ENCODE results near the gene DSCAML1.
"Not testable (repeated sequence)": the region's sequence is repeated elsewhere in the genome, so short reads cannot be mapped to it uniquely, and the experiment has no call there.

DSCAML1 gene

DNA sequence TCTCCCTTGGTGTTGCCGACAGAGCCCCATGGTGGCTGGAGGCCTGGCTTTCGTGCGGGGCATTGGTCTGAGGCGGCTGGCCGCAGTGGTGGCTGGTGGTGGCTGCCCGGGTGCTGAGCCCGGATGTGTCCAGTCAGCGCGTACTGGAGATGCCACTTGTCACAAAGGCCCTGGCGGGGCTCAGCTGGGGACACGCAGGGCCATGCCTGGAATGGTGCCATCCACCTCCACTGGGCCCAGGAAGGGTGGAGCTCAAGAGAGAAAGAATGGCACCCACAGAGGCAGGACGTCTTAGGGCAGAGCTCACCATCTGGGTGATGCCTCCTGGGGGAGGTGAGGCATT lies 376.9 kb downstream of the DSCAML1 start:
- DNase-seq (ENCODE audit: low read depth): no peak
- H3K4me3 ChIP-seq (ENCODE audit: low read depth, low read length): no peak overlapping the region

GRCh38 chr11:117419482-117420142 lies 377.4 kb downstream of the DSCAML1 start:
- no peak overlapping the region for H3K4me3 ChIP-seq (ENCODE audit: low read depth, low read length)
- no peak for DNase-seq (ENCODE audit: low read depth)

DNA sequence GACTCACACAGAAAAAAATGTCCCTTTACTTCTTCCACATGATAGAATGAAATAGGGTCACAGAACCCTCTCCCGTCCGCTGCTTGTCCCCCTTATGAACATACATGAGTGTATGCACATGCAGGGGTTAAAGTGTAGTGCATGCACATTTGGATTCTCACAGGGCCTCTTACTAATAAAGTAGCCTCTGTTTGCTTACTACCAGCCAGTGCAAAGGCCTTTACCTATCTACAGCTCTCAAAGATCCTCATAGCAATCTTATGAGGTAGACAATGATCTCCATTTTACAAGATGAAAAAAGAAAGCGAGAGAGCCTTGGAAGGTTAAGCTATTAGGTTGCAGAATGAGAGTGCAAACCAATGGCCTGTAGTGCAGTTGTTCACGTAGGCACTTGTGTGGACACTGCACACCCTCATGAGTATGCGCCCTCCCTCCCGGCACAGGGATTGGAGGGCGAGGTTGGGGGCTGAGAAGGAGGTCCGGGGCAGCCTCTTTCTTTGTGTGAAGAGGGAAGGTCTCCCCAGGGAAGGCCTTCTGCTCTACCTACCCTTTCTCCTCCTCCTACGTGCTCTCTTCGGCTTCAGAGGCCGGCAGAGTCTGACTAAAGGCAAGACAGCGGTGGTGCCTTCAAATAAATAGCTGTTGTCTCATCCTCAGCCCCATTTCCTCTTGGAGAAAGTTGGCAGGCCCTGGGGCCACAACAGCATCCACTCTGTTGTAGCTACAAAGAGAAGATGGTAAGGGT lies 378.1 kb downstream of the DSCAML1 start:
- H3K4me3 ChIP-seq (ENCODE audit: low read depth, low read length): no peak overlapping the region
- DNase-seq (ENCODE audit: low read depth): no peak

GRCh38 chr11:117417856-117418255 lies 379.2 kb downstream of the DSCAML1 start:
- DNase-seq (ENCODE audit: low read depth): no peak
- H3K4me3 ChIP-seq (ENCODE audit: low read depth, low read length): no peak overlapping the region

- H3K4me3 ChIP-seq (ENCODE audit: low read depth, low read length): no peak overlapping the region
Observed at GRCh38 chr11:117417342-117417741, 379.7 kb downstream of the DSCAML1 start.

GRCh38 chr11:117415358-117415896 lies 381.6 kb downstream of the DSCAML1 start:
- DNase-seq (ENCODE audit: low read depth): no peak
- H3K4me3 ChIP-seq (ENCODE audit: low read depth, low read length): no peak overlapping the region

More at GRCh38 chr11:117417342-117417741, 379.7 kb downstream of the DSCAML1 start:
- no peak for DNase-seq (ENCODE audit: low read depth)

DNA sequence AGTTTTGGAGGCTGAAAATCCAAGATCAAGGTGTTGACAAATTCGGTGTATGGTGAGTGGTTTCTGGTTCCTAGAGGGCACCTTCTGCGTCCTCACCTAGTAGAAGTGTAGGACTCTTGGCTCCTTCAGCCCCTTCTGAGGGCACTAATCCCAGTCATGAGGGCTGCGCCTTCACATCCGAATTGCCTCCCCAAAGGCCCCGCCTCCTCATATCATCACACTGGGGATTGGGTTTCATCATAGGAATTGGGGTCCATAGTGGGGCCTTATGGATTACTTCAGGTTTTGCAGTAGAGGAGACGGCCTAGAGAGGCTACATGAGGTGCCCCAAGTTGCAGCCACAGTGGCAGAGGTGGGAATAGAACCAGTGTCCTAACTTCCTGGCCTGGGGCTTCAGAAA lies 382.3 kb downstream of the DSCAML1 start:
- DNase-seq (ENCODE audit: low read depth): no peak
- H3K4me3 ChIP-seq (ENCODE audit: low read depth, low read length): no peak overlapping the region

- H3K4me3 ChIP-seq (ENCODE audit: low read depth, low read length): no peak overlapping the region
- DNase-seq (ENCODE audit: low read depth): no peak
Observed at GRCh38 chr11:117413616-117414015, 383.4 kb downstream of the DSCAML1 start.

DNA sequence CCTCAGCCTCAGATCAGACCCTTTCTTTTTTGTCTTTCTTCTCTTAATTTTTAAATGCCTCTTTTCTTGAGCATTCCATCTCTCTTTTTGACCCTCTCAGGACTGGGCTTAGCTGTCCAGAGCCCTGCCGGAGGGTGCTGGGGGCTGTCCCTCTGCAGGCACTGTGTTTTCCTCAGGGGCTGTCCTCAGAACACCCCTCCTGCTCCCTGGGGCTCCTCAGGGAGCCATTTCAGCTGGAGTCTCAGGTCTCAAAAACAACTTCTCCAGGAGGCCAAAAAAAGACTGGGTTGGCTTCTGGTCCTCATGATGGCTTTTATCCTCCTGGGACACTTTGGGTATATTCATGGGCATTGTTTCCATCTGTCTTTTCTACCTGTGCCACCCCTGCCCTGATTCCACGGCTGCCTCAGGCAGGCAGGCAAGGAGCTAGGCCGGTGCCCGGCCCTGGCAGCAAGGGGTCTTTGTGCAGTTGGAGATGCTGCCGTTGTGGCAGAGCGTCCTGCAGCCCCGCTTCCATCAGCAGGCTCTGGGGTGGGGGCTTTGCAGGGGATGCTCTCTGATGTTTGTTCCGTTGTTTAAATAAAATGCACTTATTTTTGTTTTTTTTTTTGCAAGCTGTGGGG lies 384.3 kb downstream of the DSCAML1 start:
- DNase-seq (ENCODE audit: low read depth): no peak
- H3K4me3 ChIP-seq (ENCODE audit: low read depth, low read length): no peak overlapping the region

- H3K4me3 ChIP-seq (ENCODE audit: low read depth, low read length): no peak overlapping the region
- no peak for DNase-seq (ENCODE audit: low read depth)
Observed at GRCh38 chr11:117412176-117412575, 384.8 kb downstream of the DSCAML1 start.

- H3K4me3 ChIP-seq (ENCODE audit: low read depth, low read length): no peak overlapping the region
- DNase-seq (ENCODE audit: low read depth): no peak
Observed at GRCh38 chr11:117411736-117412135, 385.3 kb downstream of the DSCAML1 start.

DNA sequence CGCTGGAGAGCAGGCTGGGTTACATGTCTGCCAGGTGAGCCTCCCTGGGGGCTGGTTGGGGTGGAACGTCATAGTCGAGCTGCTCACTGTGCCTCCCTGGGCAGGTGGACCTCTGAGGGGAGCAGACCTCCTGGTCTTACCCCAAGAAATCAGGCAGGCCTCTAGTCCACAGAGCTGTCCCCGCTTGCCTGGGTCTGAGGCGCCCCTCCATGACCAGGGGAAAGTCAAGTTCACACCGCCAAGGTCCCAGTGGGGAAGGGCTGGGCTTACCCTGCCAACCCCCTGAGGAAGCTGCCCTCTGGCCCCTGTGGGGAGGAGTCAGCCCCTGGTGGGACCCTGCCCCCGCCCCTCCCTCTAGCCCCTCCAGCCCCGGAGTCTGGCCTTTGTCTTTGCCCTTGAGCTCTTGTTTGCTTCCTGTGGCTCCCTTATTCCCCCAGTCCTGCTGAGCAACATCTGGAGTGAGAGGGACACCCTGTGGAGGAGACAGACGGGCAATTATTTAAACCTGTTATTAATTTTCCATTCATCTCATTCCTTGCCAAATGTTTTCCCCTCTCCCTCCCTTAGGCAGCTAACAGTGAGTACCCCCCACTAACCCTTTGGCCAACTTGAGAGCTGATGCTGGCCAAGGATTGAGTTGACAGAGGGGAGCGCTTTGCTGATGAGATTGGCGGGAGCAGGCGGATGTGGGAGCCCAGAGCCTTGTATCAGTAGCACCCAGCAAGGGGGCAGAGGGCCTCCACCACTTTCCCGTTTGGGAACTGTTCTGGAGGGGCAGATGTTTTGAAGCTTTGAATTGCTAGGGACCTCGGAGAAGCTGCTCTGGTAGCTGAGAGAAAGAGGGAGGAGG lies 385.9 kb downstream of the DSCAML1 start:
- no peak for DNase-seq (ENCODE audit: low read depth)
- H3K4me3 ChIP-seq (ENCODE audit: low read depth, low read length): no peak overlapping the region

DNA sequence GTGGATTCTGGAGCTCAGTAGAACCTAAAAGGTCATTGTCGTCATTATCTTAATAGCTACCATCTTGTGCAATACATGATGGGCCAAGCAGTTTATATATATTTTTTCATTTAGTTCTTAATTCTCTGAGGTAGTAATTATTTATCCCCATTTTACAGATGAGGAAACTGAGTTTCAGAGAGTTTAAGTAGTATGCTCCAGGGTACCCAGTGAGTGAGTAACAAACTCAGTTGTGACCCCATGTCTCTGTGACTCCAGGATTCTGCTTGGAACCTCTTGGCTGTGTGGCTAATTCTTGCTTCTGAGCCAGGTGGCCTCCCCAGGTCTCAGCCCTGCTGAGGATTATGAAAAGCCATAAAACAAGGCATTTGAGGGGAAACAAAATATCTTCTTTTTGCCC lies 386.8 kb downstream of the DSCAML1 start:
- no peak overlapping the region for H3K4me3 ChIP-seq (ENCODE audit: low read depth, low read length)
- no peak for DNase-seq (ENCODE audit: low read depth)

GRCh38 chr11:117409511-117409910 lies 387.5 kb downstream of the DSCAML1 start:
- H3K4me3 ChIP-seq (ENCODE audit: low read depth, low read length): no peak overlapping the region
- DNase-seq (ENCODE audit: low read depth): no peak

DNA sequence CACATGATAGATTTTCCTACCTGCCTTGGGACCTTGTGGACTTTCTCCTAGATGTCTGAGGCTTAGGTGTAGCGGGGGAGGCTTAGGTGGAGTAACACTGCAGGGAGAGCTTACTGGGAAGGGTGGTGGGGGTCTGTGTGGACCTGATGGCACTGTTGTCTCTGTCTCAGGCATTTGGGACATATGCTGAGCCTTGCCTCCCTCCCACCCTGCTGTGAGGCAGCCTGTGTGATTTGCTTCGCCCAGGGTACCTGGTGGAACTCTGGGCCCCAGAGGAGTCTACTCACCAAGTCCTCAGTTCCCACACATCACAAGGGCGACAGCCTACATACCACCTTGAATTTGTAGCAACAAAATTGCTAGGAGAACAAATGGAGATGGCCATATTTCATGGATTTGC lies 388.7 kb downstream of the DSCAML1 start:
- DNase-seq (ENCODE audit: low read depth): no peak
- no peak overlapping the region for H3K4me3 ChIP-seq (ENCODE audit: low read depth, low read length)

- H3K4me3 ChIP-seq (ENCODE audit: low read depth, low read length): no peak overlapping the region
- no peak for DNase-seq (ENCODE audit: low read depth)
Observed at GRCh38 chr11:117407016-117407415, 390.0 kb downstream of the DSCAML1 start.

DNA sequence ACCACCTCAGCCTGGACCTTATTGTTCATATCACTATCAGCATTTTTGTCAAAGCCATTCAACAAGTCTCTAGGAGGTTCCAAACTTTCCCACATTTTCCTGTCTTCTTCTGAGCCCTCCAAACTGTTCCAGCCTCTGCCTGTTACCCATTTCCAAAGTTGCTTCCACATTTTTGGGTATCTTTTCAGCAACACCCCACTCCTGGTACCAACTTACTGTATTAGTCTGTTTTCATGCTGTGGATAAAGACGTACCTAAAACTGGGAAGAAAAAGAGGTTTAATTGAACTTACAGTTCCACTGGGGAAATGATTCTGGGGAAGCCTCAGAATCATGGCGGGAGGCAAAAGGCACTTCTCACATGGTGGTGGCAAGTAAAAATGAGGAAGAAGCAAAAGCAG lies 391.1 kb downstream of the DSCAML1 start:
- not testable (repeated sequence) for DNase-seq (ENCODE audit: low read depth)

GRCh38 chr11:117399100-117399840 lies 397.7 kb downstream of the DSCAML1 start:
- H3K4me3 ChIP-seq (ENCODE audit: low read depth, low read length); DNase-seq (ENCODE audit: low read depth): not testable (repeated sequence)

More for the DNA sequence above, 391.1 kb downstream of the DSCAML1 start:
- not testable (repeated sequence) for H3K4me3 ChIP-seq (ENCODE audit: low read depth, low read length)

DNA sequence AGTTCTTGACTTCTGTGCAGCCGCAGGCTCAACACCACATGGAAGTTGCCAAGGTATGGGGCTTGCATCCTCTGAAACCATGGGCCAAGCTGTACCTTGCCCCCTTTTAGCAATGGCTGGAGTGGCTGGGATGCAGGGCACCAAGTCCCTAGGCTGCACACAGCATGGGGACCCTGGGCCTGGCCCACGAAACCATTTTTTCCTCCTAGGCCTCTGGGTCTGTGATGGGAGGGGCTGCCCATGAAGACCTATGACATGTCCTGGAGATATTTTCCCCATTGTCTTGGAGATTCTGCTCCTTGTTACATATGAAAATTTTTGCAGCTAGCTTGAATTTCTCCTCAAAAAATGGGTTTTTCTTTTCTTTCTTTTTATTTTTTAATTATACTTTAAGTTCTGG lies 398.4 kb downstream of the DSCAML1 start:
- not testable (repeated sequence) for DNase-seq (ENCODE audit: low read depth); H3K4me3 ChIP-seq (ENCODE audit: low read depth, low read length)
